PFSK-1 (cell line): Measurements from ENCODE around the gene PSKH1.

Experiments used
- POLR2AphosphoS5 ChIP-seq: IDR thresholded peaks from 2 replicates; pipeline ENCODE4 v1.6.1; 2012; ENCODE audit warnings: low read depth, mild to moderate bottlenecking, control low read depth, low read length, moderate library complexity
- SIN3A ChIP-seq: IDR thresholded peaks from 2 replicates; pipeline ENCODE4 v1.6.1; 2012; ENCODE audit warnings: mild to moderate bottlenecking, low read length, moderate library complexity, borderline replicate concordance; ENCODE audit not compliant: insufficient read depth

GRCh38 chr16:67910158-67910557 is 17.1 kb downstream of the PSKH1 start:
- TF ChIP-seq POLR2AphosphoS5: no peak
- TF ChIP-seq SIN3A: no peak
